Endothelial cell of umbilical vein (primary cell): Measurements from ENCODE around the gene FIGLA. TPM values are rescaled to one million over a fixed set of nuclear protein-coding genes. Genes with fewer than 3 reads are reported as not detected.
A peak's percentile ranks its signal among the peaks of the same experiment; 100 is the strongest.

Experiments
- BruUV-seq: library from RNA; stranded (reverse); fragments of 400-500 nt; replicated peaks from 2 replicates; lab custom pipeline; 2021; lab: Mats Ljungman, UMichigan
- CTCF ChIA-PET: fragments of 300-600, 350-600 bp; sonication (Branson Sonifier 250); formaldehyde crosslinking; loops from one replicate; lab custom pipeline; 2021; ENCODE audit warnings: antibody characterized with exemption, inconsistent platforms; lab: Charles Lee
- POLR2A ChIA-PET: fragments of 300-600, 350-600 bp; sonication (Branson Sonifier 250); formaldehyde crosslinking; loops from one replicate; lab custom pipeline; 2021; ENCODE audit warnings: antibody characterized with exemption, inconsistent platforms; lab: Charles Lee
- DNase-seq: peaks from one replicate; pipeline ENCODE4 v3.0.0-alpha.2; 2011; ENCODE audit warnings: low read depth, low spot score
- FAIRE-seq: peaks from 2 replicates; lab custom pipeline; 2011; peaks lifted over from hg19 to GRCh38; lab: Jason Lieb, UNC
- H2AFZ ChIP-seq: 2 replicates; pipeline ENCODE4 v1.6.0; 2012; ENCODE audit warnings: low read depth, low read length, control low read depth, inconsistent platforms
- H3K27ac ChIP-seq: 2 replicates; pipeline ENCODE4 v1.5.1; 2011; ENCODE audit warnings: low read depth, mild to moderate bottlenecking, control low read depth, low read length, moderate library complexity; ENCODE audit not compliant: insufficient read depth
- H3K27me3 ChIP-seq, 2 experiments: 2 replicates each; pipeline versions ENCODE4 v1.6.0 to v1.6.1; 2011; ENCODE audit warnings: low read length in 2 of 2, mixed read lengths in 1 of 2; ENCODE audit not compliant: control insufficient read depth in 2 of 2, insufficient read depth in 2 of 2
- H3K36me3 ChIP-seq, 2 experiments: 2 replicates in 1 of 2; 3 replicates in 1 of 2; pipeline ENCODE4 v1.5.1; 2011; ENCODE audit warnings: low read length in 2 of 2, mild to moderate bottlenecking in 1 of 2, moderate library complexity in 1 of 2; ENCODE audit not compliant: control insufficient read depth in 2 of 2, insufficient read depth in 2 of 2; ENCODE audit errors: extremely low read depth in 1 of 2
- H3K4me1 ChIP-seq: 3 replicates; pipeline ENCODE4 v1.5.1; 2011; ENCODE audit warnings: mild to moderate bottlenecking, low read length; ENCODE audit not compliant: control insufficient read depth, insufficient read depth; ENCODE audit errors: extremely low read depth
- H3K4me2 ChIP-seq: 2 replicates; pipeline ENCODE4 v1.6.1; 2011; ENCODE audit warnings: low read length, control low read depth, mixed read lengths; ENCODE audit not compliant: insufficient read depth
- H3K4me3 ChIP-seq, 3 experiments: fragments of 200-600 bp in 1 of 3; sonication (generic), shearing (Covaris generic) in 1 of 3; replicated peaks in 1 of 3; 2 replicates each; pipeline ENCODE4 v1.5.1; 2011 to 2016; ENCODE audit warnings: control low read depth in 3 of 3, low read length in 3 of 3, mild to moderate bottlenecking in 2 of 3, inconsistent platforms in 1 of 3, low read depth in 1 of 3, moderate library complexity in 1 of 3; ENCODE audit not compliant: insufficient read depth in 1 of 3
- H3K79me2 ChIP-seq: 2 replicates; pipeline ENCODE4 v1.6.0; 2012; ENCODE audit warnings: low read length, inconsistent platforms; ENCODE audit not compliant: control insufficient read depth, insufficient read depth
- H3K9ac ChIP-seq: replicated peaks from 2 replicates; pipeline ENCODE3; 2011; ENCODE audit warnings: low read length, control low read depth; ENCODE audit not compliant: insufficient read depth; ENCODE audit errors: extremely low read depth
- H3K9me1 ChIP-seq: replicated peaks from 3 replicates; pipeline ENCODE4 v1.6.0; 2011; ENCODE audit warnings: mild to moderate bottlenecking, low read length; ENCODE audit not compliant: control insufficient read depth, insufficient read depth; ENCODE audit errors: extremely low read depth
- H3K9me3 ChIP-seq: replicated peaks from 2 replicates; pipeline ENCODE4 v1.5.1; 2012; ENCODE audit warnings: low read length, inconsistent platforms; ENCODE audit not compliant: control insufficient read depth, insufficient read depth
- H4K20me1 ChIP-seq: replicated peaks from 2 replicates; pipeline ENCODE3; 2011; ENCODE audit warnings: mild to moderate bottlenecking, low read length; ENCODE audit not compliant: control insufficient read depth, insufficient read depth; ENCODE audit errors: extremely low read depth
- CTCF ChIP-seq, 2 donors: IDR thresholded peaks; 1 replicate in 1 of 2; 2 replicates in 1 of 2; pipeline ENCODE4 v1.5.1; 2011; ENCODE audit warnings: low read length in 2 of 2, mild to moderate bottlenecking in 2 of 2, moderate library complexity in 2 of 2, control low read depth in 1 of 2, inconsistent platforms in 1 of 2, low read depth in 1 of 2; ENCODE audit not compliant: insufficient read depth in 1 of 2; ENCODE audit errors: extremely low read depth in 1 of 2
- EZH2 ChIP-seq: IDR thresholded peaks from 2 replicates; pipeline ENCODE4 v1.6.1; 2012; ENCODE audit warnings: borderline replicate concordance, low read depth, mild to moderate bottlenecking, moderate library complexity, low read length, inconsistent platforms; ENCODE audit not compliant: severe bottlenecking
- JUN ChIP-seq: IDR thresholded peaks from 2 replicates; pipeline ENCODE4 v1.6.1; 2011; ENCODE audit warnings: borderline replicate concordance, low read depth; ENCODE audit not compliant: insufficient read length, insufficient read depth
- dilution Hi-C: fragments of 300-500 bp; cut with MboI; formaldehyde crosslinking; loops from one replicate; pipeline ENCODE4 v1.15.0; 2019; ENCODE audit warnings: low sequenced_read_pairs; ENCODE audit not compliant: extremely low pct_ligation_motif_present
- intact Hi-C: fragments of 100-400 bp; cut with micrococcal nuclease; formaldehyde crosslinking; loops from one replicate; pipeline ENCODE4 v1.10.0; 2022
- polyA plus RNA-seq, 4 experiments: library from polyadenylated mRNA; depleted of rRNA in 3 of 4; stranded (reverse) in 3 of 4; unstranded in 1 of 4; fragments of >200 nt; gene quantifications; 2 replicates each; pipeline versions ENCODE4 v1.2.1 to v1.2.3, GENCODE V29; 2011 to 2012; ENCODE audit warnings: missing spikeins in 1 of 4
- total RNA-seq: library from RNA; stranded (reverse); gene quantifications from 2 replicates; pipeline ENCODE4 v1.2.3, GENCODE V29; 2021

The FIGLA gene
- total and polyA plus RNA-seq, 2 donors (not counting 3 experiments of a cell fraction or from before 2014, with no cell fraction given): not detected

- Histone ChIP-seq H3K79me2 (no peaks in the 10 kb centered on the region), H4K20me1 (no peaks in the 10 kb centered on the region), H3K4me1 (peaks cover 4% of the 10 kb centered on the region), H3K9ac (no peak overlapping the region), H3K27me3 (peaks cover 40 to 56% of the 10 kb centered on the region in 2 experiments), H3K4me2 (no peak overlapping the region), H3K36me3 (no peaks in the 10 kb centered on the region), H3K27ac (no peak overlapping the region), H3K9me3 (no peaks in the 10 kb centered on the region), H3K9me1 (no peaks in the 10 kb centered on the region), H3K4me3 (no peak overlapping the region), H2AFZ (no peak overlapping the region)
- dilution Hi-C loops: no loop called here
- ChIA-PET POLR2A (no interaction called here), CTCF (interaction anchor here (0.5 to 1.2 kb wide), 3 partner anchors 113 to 155 kb away, joined by 3 read pairs; no protein-coding TSS in a partner anchor)
- no peak for TF ChIP-seq JUN
- FAIRE-seq (no peak), DNase-seq (no peak)
- intact Hi-C loops: no loop called here
- no TSS peak for BruUV-seq
These were observed 3.0 kb upstream of the FIGLA start for GRCh38 chr2:70793450-70793849.

- Histone ChIP-seq H3K27me3 (peaks cover 45 to 69% of the 10 kb centered on the region in 2 experiments), H3K9me1 (no peaks in the 10 kb centered on the region), H4K20me1 (no peaks in the 10 kb centered on the region), H3K4me1 (peaks cover 4% of the 10 kb centered on the region), H3K4me3 (no peak overlapping the region), H3K27ac (no peak overlapping the region), H2AFZ (no peak overlapping the region), H3K79me2 (no peaks in the 10 kb centered on the region), H3K4me2 (no peak overlapping the region), H3K9me3 (no peaks in the 10 kb centered on the region), H3K36me3 (no peaks in the 10 kb centered on the region), H3K9ac (no peak overlapping the region)
- peak; percentile 70 to 80 for TF ChIP-seq CTCF (IDR thresholded peaks at IDR 0.05; ENCODE audit: extremely low read depth in 1 of 2, insufficient read depth in 1 of 2, low read depth in 1 of 2, low read length in 2 of 2)
- no peak for TF ChIP-seq EZH2
- BruUV-seq: no TSS peak
- intact Hi-C loops: loop anchor here (1.0 kb wide), 4 partner anchors 73 to 158 kb away; no protein-coding TSS in a partner anchor
- CTCF ChIA-PET: interaction anchor here (0.6 to 6.0 kb wide), 51 partner anchors 7 to 488 kb away, joined by 3 to 137 read pairs (median 5); partner anchors contain the start of genes ADD2 and FAM136A
- DNase-seq: peak; percentile 77
- peak; percentile 89 for FAIRE-seq
- POLR2A ChIA-PET: no interaction called here
- dilution Hi-C loops: no loop called here
These were observed 923 bp downstream of the FIGLA start for GRCh38 chr2:70789304-70790135.
